Measurements from ENCODE around the gene TLCD2. TPM values are rescaled to one million over a fixed set of nuclear protein-coding genes. Genes with fewer than 3 reads are reported as not detected.
A peak's percentile ranks its signal among the peaks of the same experiment; 100 is the strongest.

Gene TLCD2
- total and polyA plus RNA-seq, 9 of the 15 experiments (the other 6 are each of a cell fraction or from before 2014, with no cell fraction given), result 0.10 to 0.89 (median 0.58) TPM

DNA sequence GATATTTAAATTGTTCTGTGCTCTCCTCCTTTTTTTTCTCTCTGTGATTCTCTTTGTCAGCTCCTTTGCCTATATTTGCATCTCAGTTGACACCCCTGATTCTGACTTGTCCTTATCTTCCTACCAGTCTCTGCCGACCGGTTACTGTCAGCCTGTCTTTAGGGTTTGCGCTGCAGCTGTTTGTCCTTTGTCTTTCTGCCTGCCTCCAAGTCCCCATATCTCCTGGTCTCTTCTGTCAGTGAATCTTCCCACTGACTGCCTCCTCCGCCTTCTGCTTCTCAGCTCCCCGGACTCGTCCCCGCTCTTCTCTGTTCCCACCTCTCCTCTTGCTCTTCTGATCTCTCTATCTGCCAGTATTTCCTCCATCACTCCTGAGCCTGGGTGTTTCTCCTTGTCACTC is 5.2 kb downstream of the TLCD2 start (continued):
- TF ChIP-seq, protein P1, sequence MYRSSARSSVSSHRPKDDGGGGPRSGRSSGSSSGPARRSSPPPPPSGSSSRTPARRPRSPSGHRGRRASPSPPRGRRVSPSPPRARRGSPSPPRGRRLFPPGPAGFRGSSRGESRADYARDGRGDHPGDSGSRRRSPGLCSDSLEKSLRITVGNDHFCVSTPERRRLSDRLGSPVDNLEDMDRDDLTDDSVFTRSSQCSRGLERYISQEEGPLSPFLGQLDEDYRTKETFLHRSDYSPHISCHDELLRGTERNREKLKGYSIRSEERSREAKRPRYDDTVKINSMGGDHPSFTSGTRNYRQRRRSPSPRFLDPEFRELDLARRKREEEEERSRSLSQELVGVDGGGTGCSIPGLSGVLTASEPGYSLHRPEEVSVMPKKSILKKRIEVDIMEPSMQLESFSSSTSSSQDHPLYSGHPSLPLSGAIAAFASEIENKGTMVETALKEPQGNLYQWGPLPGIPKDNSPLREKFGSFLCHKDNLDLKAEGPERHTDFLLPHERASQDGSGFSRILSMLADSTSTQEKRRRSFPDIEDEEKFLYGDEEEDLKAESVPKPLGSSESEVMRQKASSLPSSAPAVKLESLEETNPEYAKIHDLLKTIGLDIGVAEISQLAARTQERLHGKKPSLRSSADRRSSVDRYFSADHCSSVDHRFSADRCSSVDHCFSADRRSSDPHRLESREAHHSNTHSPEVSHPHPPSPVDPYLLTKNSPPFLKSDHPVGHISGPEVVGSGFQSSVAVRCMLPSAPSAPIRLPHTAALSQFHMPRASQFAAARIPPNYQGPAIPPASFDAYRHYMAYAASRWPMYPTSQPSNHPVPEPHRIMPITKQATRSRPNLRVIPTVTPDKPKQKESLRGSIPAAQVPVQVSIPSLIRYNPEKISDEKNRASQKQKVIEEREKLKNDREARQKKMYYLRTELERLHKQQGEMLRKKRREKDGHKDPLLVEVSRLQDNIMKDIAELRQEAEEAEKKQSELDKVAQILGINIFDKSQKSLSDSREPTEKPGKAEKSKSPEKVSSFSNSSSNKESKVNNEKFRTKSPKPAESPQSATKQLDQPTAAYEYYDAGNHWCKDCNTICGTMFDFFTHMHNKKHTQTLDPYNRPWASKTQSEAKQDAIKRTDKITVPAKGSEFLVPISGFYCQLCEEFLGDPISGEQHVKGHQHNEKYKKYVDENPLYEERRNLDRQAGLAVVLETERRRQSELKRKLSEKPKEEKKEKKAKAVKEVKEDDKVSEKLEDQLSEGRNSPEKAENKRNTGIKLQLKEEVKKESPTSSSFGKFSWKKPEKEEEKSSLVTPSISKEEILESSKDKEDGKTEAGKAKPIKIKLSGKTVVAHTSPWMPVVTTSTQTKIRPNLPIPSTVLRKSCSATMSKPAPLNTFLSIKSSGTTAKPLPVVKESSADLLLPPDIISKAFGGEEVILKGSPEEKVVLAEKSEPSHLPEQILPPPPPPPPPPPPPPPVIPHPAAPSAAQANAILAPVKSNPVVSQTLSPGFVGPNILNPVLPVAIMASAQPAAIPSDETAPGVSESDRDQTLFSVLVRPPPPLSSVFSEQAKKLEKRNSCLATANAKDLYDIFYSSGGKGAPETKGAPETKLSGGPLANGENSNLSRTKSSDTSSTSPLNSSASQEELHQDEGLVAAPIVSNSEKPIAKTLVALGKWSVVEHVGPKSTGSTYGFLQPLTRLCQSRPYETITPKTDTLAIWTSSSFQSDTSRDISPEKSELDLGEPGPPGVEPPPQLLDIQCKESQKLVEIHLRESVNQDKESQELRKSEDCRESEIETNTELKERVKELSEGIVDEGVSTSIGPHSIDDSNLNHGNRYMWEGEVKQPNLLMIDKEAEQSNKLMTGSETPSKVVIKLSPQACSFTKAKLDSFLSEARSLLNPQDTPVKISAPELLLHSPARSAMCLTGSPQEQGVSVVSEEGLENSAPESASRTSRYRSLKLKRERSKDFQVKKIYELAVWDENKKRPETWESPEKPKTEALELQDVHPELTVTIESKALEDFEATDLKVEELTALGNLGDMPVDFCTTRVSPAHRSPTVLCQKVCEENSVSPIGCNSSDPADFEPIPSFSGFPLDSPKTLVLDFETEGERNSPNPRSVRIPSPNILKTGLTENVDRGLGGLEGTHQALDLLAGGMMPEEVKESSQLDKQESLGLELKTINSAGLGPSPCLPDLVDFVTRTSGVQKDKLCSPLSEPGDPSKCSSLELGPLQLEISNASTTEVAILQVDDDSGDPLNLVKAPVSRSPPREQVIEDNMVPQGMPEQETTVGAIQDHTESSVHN (IDR thresholded peaks at IDR 0.05; ENCODE audit: borderline replicate concordance in 1 of 2, low read depth in 1 of 2), result no peak
- TF ChIP-seq SMAD3 (CRISPR knock-in tag; conservative IDR thresholded peaks at IDR 0.05) (no peak), NR2F6 (CRISPR knock-in tag; IDR thresholded peaks at IDR 0.05) (no peak), ATF7 (IDR thresholded peaks at IDR 0.05) (no peak), ZNF408 (CRISPR knock-in tag; IDR thresholded peaks at IDR 0.05; ENCODE audit: low read depth) (no peak), PRPF4 (IDR thresholded peaks at IDR 0.05; ENCODE audit: insufficient read depth, low read depth, low read length, poor library complexity, severe bottlenecking) (no peak), ZNF583 (CRISPR knock-in tag; IDR thresholded peaks at IDR 0.05) (no peak), HLTF (IDR thresholded peaks at IDR 0.05) (peak; percentile 44; the same call in 1 of the 2 replicates), ETV5 (CRISPR knock-in tag; IDR thresholded peaks at IDR 0.05; ENCODE audit: low read depth) (no peak), JUND (IDR thresholded peaks at IDR 0.05; ENCODE audit: borderline replicate concordance, low read depth, low read length) (0 out of 2 replicates have a peak, but pooled peaks have one; percentile 8), JUND (tag; IDR thresholded peaks at IDR 0.05; ENCODE audit: borderline replicate concordance, low read depth, low read length) (peak; percentile 25; the same call in 1 of the 3 replicates), ZKSCAN8 (CRISPR knock-in tag; IDR thresholded peaks at IDR 0.05) (no peak), NFE2L1 (tag; IDR thresholded peaks at IDR 0.05; ENCODE audit: borderline replicate concordance, low read depth) (no peak), GTF2F1 (IDR thresholded peaks at IDR 0.05; ENCODE audit: low read depth, low read length) (no peak)
- TF ChIP-seq, protein P2, sequence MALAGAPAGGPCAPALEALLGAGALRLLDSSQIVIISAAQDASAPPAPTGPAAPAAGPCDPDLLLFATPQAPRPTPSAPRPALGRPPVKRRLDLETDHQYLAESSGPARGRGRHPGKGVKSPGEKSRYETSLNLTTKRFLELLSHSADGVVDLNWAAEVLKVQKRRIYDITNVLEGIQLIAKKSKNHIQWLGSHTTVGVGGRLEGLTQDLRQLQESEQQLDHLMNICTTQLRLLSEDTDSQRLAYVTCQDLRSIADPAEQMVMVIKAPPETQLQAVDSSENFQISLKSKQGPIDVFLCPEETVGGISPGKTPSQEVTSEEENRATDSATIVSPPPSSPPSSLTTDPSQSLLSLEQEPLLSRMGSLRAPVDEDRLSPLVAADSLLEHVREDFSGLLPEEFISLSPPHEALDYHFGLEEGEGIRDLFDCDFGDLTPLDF (CRISPR knock-in tag; IDR thresholded peaks at IDR 0.05), result no peak
- TF ChIP-seq, protein P3, sequence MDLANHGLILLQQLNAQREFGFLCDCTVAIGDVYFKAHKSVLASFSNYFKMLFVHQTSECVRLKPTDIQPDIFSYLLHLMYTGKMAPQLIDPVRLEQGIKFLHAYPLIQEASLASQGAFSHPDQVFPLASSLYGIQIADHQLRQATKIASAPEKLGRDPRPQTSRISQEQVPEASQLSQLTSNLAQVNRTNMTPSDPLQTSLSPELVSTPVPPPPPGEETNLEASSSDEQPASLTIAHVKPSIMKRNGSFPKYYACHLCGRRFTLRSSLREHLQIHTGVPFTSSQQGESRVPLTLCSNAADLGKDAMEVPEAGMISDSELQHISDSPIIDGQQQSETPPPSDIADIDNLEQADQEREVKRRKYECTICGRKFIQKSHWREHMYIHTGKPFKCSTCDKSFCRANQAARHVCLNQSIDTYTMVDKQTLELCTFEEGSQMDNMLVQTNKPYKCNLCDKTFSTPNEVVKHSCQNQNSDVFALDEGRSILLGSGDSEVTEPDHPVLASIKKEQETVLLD (IDR thresholded peaks at IDR 0.05), result no peak
- TF ChIP-seq, protein P4, sequence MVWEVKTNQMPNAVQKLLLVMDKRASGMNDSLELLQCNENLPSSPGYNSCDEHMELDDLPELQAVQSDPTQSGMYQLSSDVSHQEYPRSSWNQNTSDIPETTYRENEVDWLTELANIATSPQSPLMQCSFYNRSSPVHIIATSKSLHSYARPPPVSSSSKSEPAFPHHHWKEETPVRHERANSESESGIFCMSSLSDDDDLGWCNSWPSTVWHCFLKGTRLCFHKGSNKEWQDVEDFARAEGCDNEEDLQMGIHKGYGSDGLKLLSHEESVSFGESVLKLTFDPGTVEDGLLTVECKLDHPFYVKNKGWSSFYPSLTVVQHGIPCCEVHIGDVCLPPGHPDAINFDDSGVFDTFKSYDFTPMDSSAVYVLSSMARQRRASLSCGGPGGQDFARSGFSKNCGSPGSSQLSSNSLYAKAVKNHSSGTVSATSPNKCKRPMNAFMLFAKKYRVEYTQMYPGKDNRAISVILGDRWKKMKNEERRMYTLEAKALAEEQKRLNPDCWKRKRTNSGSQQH (CRISPR knock-in tag; IDR thresholded peaks at IDR 0.05), result no peak
